ENCODE results near the gene SYF2.
"Not testable (repeated sequence)": the region's sequence is repeated elsewhere in the genome, so short reads cannot be mapped to it uniquely, and the experiment has no call there.

Gene SYF2

GRCh38 chr1:25232027-25232865 lies at the start of gene SYF2:
TSS of gene SYF2 (minus strand) at chr1:25232502. CDS start at chr1:25232467, 35 bp downstream.
- DNase-seq, result peak; percentile 96

- DNase-seq, result not testable (repeated sequence)
Observed at GRCh38 chr1:25279693-25280111, 47.4 kb upstream of the SYF2 start.

- not testable (repeated sequence) for DNase-seq
Observed at GRCh38 chr1:25278790-25279189, 46.5 kb upstream of the SYF2 start.

GRCh38 chr1:25278358-25278757 lies 46.1 kb upstream of the SYF2 start:
- DNase-seq, result not testable (repeated sequence)

GRCh38 chr1:25277295-25277694 lies 45.0 kb upstream of the SYF2 start:
- not testable (repeated sequence) for DNase-seq

DNA sequence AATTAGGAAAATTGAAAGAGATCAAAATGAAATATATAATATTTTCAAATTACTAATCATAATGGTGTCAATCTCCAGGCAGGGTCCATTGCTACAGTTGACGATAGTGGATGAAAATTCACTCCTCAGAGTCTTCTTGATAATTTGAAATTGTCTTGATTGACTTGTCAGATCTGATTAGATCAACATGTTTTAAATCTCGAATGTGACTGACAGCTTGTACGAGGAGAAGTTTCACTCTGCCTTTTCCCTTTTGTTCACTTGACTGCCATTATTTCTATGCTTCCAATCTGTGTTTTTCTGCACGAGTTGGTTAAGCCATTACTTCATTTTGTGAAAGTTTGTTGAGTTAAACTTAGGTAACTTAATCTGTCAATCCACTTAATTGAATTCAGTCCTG lies 43.3 kb upstream of the SYF2 start:
- not testable (repeated sequence) for DNase-seq

DNA sequence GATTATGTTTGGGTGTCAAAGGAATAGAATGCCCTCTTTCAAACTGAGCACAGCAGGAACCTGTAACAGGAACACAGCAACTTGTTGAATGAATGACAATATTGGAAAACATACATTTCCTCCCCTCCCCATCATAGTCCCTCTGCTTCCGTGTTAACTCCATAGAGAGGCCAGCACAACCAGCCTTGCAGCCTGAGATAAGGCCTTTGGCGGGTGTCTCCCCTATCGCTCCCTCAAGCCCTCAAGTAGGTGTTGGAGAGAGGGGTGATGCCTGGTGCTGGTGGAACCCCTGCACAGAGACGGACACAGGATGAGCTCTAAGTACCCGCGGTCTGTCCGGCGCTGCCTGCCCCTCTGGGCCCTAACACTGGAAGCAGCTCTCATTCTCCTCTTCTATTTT lies 39.9 kb upstream of the SYF2 start, which contains the start of gene RHD:
TSS of gene RHD (plus strand) at position 272 of the 400 bp plus-strand sequence. CDS start at position 311, 39 bp downstream.
- DNase-seq, result not testable (repeated sequence)

DNA sequence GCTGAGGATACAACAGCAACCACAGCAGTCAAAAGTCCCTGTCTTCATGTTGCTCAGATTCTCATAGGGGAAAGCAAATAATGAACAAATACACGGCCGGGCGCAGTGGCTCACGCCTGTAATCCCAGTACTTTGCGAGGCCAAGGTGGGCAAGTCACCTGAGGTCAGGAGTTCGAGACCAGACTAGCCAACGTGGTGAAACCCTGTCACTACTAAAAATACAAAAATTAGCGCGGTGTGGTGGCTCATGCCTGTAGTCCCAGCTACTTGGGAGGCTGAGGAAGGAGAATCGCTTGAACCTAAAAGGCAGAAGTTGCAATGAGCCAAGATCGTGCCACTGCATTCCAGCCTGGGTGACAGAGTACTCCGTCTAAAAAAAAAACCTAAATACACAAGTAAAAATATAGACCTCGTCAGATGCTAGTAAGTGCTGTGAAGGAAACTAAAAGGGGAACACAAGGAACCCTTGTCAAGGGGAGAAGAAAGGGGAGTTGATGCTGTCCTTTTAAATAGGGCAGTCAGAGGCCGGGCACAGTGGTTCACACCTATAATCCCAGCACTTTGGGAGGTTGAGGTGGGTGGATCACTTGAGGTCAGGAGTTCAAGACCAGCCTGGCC lies 36.0 kb upstream of the SYF2 start:
- not testable (repeated sequence) for DNase-seq

DNA sequence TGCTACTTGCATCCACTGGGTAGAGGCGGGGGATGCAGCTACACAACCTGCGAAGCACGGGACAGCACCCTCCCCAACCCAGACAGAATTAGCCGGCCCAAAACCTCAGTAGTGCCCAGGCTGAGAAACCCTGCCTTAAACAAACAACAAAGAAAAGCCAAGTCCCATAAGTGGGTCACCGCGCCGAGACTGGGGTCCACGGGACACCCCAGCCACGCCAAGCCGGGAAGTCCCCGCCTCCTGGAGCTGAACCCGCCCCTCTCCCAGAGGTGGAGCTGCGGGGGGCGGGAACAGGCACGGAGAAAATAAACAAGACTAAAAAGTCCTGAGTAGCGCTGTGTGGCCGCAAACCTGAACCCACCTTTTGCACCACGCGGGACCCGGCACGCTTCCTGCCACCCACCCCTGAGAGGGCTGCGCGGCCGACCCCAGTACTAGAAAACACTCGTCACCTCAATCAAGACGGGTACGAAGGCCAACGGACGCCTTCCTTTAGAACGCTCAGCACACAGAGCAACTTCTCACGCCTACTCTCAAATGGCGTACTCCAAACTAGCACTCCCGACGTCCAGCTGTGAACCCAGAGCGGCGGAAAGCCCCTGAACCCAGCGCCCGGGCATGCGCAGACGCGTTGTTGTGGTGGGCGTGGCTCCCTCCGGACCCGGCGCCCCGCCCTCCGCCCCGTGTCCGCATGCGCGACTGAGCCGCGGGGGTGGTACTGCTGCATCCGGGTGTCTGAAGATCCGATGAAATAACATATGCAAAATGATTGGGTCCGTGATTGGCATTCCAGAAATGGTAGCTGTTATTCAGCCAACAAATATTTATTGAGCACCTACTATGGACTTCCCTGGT lies 35.2 kb upstream of the SYF2 start:
- peak; percentile 81 for DNase-seq

DNA sequence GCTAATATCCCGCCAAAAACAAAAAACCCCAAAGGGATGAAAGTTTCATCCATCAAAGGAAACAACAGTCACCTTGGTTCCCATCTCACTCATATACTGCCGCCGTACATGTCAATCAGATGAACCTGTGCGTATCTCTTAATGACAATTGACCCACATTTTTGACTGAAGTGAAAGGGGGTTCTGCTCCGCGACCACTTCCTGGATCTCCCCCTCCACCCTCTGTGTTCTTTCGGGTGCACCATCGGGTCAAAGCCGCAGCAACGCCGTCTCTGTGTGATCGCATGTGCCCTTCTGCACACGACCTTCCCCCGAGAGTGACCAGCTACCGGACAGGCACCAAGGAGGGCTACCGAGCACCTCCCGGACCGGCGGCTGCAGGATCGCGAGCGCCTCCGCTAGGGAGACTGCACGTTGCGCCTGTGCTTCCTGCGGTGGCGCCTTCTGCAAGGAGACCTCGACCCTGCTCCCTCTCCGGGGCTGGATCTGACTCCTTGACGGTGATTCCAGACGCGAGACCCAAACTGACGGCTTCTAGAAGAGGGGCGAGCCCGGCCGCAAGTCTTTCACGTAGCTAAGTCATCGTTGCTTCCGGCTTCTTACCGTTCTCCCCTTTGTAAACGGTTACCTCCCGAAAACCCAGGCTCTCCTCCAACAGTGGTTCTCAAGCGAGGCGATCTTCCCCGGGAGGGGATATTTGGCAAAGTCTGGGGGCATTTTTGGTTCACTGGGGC lies 34.4 kb upstream of the SYF2 start:
- not testable (repeated sequence) for DNase-seq

DNA sequence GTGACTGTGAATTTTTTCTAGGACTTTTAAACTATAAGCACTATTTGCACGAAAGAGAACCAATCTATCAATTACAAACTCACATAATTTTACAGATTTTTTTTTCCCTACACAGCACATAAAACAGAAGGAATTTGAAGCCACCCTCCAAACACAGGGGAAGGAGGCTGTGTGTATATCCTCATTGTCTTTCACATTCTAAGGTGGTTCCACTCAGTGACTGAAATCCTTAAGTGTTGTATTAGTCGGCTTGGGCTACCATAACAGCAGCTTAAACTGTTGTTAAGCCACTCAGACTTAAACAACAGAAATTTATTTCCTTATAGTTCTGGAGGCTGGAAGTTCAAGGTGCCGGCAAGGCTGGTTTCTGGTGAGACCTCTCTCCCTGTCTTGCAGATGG lies 28.0 kb upstream of the SYF2 start:
- DNase-seq, result not testable (repeated sequence)

DNA sequence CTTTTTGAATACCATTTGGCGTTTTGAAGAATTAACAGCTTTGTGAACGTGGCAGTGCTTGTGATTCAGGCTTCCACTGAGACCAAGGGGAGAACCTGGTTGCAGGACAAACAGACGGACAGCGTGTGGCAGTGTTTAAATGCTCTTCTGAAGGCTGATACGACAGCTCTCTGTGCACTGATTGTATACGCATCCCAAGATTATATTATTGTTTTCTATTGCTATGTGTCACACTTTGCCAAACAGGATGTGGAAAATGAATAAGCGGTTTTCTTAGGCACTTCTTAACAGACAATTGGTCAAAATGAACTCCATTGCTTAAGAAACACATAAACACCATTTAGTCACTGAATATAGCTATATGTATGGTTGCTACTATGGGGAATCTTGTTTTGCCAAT lies 27.5 kb upstream of the SYF2 start:
- not testable (repeated sequence) for DNase-seq

GRCh38 chr1:25257196-25257595 lies 24.9 kb upstream of the SYF2 start:
- DNase-seq, result no peak

- DNase-seq, result no peak
Observed at GRCh38 chr1:25256578-25256965, 24.3 kb upstream of the SYF2 start.

- DNase-seq, result no peak
Observed at GRCh38 chr1:25255706-25256577, 23.6 kb upstream of the SYF2 start.

GRCh38 chr1:25253911-25254310 lies 21.6 kb upstream of the SYF2 start:
- no peak for DNase-seq

DNA sequence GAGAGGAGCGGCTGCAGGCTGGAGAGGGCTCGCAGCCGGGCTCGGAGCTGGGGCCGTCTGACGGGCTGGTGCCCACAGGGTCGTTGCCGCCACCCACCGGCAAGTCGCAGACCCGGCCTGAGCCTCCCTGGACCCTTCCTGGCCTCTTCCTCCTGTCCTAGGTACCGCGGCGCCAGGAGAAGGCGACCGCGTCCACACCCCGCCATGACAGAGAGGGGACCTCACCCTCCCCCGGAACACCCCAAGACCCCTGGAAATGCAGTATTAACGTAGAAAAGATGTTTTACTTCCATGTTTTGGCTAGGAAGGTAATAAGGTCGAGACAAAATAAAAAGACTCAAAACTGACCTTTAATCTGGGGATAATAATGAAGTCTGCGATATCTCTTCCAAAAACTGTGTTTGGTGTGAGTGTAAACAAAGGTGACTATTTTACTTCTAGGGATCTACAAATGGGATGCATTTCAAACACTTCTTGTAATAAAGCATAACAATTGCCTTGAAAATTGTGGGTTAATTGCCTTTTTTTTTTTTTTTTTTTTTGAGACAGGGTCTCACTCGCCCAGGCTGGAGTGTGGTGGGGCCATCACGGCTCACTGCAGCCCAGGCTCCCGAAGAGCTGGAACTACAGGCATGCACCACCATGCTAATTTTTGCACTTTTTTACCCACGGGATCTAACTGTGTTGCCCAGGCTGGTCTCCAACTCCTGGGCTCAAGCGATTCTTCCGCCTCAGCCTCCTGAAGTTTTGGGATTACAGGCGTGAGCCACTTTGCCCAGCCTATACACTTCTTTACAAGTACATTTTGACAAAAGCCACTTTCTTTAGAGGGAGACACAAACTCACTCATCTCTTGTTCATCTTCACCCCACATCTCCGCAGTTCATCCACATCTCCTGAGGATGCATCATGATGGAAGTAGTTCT lies 15.8 kb upstream of the SYF2 start:
- no peak for DNase-seq

DNA sequence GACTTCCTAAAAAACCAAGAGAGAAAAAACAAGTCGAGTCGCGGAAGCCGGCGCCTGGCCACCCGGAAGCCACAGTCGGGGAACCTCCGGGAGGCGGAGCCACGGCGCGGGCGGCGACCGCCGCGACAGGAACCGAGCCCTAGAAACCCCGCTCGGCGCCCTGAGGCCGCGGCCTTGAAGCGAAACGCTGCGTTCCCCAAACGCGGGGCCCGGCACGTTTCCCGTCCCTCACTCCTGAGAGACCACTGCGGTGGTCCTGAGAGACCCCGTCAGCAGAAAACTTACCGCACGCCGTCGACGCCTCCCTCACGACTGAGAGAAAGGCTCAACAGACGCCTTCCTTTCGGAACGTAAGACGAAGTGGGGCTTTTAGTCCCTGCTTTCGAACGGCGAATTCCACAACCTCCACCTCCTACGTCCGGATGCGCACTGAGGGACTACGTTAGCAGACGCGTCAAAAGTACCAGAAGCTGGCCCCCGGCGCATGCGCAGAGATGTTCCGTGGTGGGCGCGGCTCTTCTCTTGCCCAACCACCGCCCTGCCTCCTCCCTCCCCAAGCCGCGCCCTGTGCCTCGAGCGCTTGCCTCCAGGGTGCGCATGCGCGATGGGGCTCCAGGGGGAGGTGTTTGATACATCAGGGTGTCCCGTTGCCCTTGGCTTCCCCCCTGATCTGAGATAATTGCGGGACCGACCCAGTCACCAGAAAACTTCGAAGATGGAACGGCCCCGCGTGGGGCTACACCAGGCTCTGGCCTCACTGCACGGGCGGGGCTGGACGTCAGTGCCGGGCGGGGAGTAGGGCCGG lies 14.9 kb upstream of the SYF2 start, which contains the start of gene RSRP1:
TSS of gene RSRP1 (minus strand) at position 431 of the 805 bp plus-strand sequence. CDS start 491 bp downstream, outside the sequence.
- DNase-seq, result peak; percentile 100

DNA sequence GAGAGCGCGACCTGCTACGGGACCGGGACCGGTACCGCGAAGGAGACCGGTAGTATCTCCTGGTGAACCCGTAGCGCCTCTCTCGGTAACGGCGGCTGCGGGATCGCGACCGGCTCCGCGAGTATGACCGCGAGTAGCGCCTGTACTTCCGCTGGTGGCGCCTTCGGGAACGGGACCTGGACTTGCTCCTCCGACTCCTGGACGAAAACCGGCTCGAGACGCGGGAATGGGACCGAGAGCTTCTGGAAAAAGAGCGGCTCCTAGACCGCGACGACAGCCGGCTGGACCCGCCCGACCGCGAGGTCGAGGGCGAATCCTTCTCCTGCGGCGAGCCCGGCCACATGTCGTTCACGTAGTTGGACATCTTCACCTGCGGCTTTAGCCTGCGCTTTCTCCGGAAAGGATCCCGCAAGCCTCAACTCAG lies 14.3 kb upstream of the SYF2 start:
- DNase-seq, result peak; percentile 47

Measured in NCI-H1092 (cell line).